NCI-H2081 (cell line): ENCODE results near the gene GP5.

Source experiments
- DNase-seq, 2 experiments: peaks; one replicate each; lab custom pipeline; 2025; lab: John Stamatoyannopoulos, UW

GP5 gene

GRCh38 chr3:194399166-194399565 lies at the start of gene GP5:
Gene GP5 (minus strand): TSS chr3:194399266. CDS start chr3:194398282, 984 bp downstream.
- no peak for DNase-seq

GRCh38 chr3:194447657-194448056 lies 48.6 kb upstream of the GP5 start:
- DNase-seq: no peak

- peak; percentile 37 to 80 for DNase-seq
These were observed 48.1 kb upstream of the GP5 start for GRCh38 chr3:194447161-194447560.

GRCh38 chr3:194446754-194447153 lies 47.7 kb upstream of the GP5 start:
- DNase-seq: peak in 1 of 2 experiments; percentile 41

- peak in 1 of 2 experiments; percentile 41 for DNase-seq
These were observed 47.1 kb upstream of the GP5 start for GRCh38 chr3:194446172-194446571.

- DNase-seq: no peak
These were observed 44.8 kb upstream of the GP5 start for GRCh38 chr3:194443901-194444300.

GRCh38 chr3:194440756-194441155 lies 41.7 kb upstream of the GP5 start:
- DNase-seq: peak in 1 of 2 experiments; percentile 27

- DNase-seq: peak; percentile 13 to 52
These were observed 41.0 kb upstream of the GP5 start for GRCh38 chr3:194439881-194440550.

- DNase-seq: no peak
These were observed 35.4 kb upstream of the GP5 start for GRCh38 chr3:194434503-194434902.

GRCh38 chr3:194431554-194431953 lies 32.5 kb upstream of the GP5 start:
- DNase-seq: peak in 1 of 2 experiments; percentile 50

- DNase-seq: no peak
These were observed 26.3 kb upstream of the GP5 start for GRCh38 chr3:194425399-194425798.

GRCh38 chr3:194424953-194425352 lies 25.9 kb upstream of the GP5 start:
- no peak for DNase-seq

GRCh38 chr3:194424373-194424772 lies 25.3 kb upstream of the GP5 start:
- no peak for DNase-seq

- DNase-seq: peak in 1 of 2 experiments; percentile 48
These were observed 24.3 kb upstream of the GP5 start for GRCh38 chr3:194423317-194423716.

- no peak for DNase-seq
These were observed 23.1 kb upstream of the GP5 start for GRCh38 chr3:194422188-194422587.

GRCh38 chr3:194418671-194419070 lies 19.6 kb upstream of the GP5 start:
- no peak for DNase-seq

GRCh38 chr3:194407423-194407822 lies 8.4 kb upstream of the GP5 start:
- no peak for DNase-seq

GRCh38 chr3:194405766-194406165 lies 6.7 kb upstream of the GP5 start:
- DNase-seq: no peak

- peak; percentile 83 to 87 for DNase-seq
These were observed 5.5 kb upstream of the GP5 start for GRCh38 chr3:194404365-194405140.

GRCh38 chr3:194401868-194402329 lies 2.8 kb upstream of the GP5 start:
- DNase-seq: no peak

GRCh38 chr3:194401346-194401745 lies 2.3 kb upstream of the GP5 start:
- no peak for DNase-seq

GRCh38 chr3:194399874-194400411 lies 877 bp upstream of the GP5 start:
- peak in 1 of 2 experiments; percentile 16 for DNase-seq

- no peak for DNase-seq
These were observed 1.2 kb downstream of the GP5 start for GRCh38 chr3:194397757-194398312.
